ENCODE data around the gene FMN1.

GRCh38 chr15:32840507-32841245 is 353.8 kb downstream of the FMN1 start:
- TF ChIP-seq JUND (IDR thresholded peaks at IDR 0.05; ENCODE audit: low read length) = no peak
- TF ChIP-seq POLR2AphosphoS5 (IDR thresholded peaks at IDR 0.05; ENCODE audit: low read depth, low read length) = no peak
- TF ChIP-seq CBX8 (IDR thresholded peaks at IDR 0.05; ENCODE audit: borderline replicate concordance, low read depth, low read length) = no peak
- no peak for TF ChIP-seq E2F6 (IDR thresholded peaks at IDR 0.05)
- TF ChIP-seq POLR2A (IDR thresholded peaks at IDR 0.05; ENCODE audit: control extremely low read depth in 1 of 2, low read depth in 2 of 2, low read length in 2 of 2) = no peak
- no peak for TF ChIP-seq EP300 (IDR thresholded peaks at IDR 0.05; ENCODE audit: borderline replicate concordance in 1 of 2, low read depth in 2 of 2, low read length in 2 of 2)
- TF ChIP-seq CEBPB (IDR thresholded peaks at IDR 0.05; ENCODE audit: low read depth, low read length) = no peak
- no peak for TF ChIP-seq FOSL1 (IDR thresholded peaks at IDR 0.05; ENCODE audit: insufficient read depth, low read depth, low read length)
- no peak for TF ChIP-seq EZH2 (IDR thresholded peaks at IDR 0.05; ENCODE audit: low read depth, low read length, severe bottlenecking)
